Prostate gland (tissue), 2 donors: ENCODE measurements around the gene GASK1A. TPM values are rescaled to one million over a fixed set of nuclear protein-coding genes. Genes with fewer than 3 reads are reported as not detected.

ENCODE experiments used
- DNase-seq: peaks from one replicate; pipeline ENCODE4 v3.0.0-alpha.2; 2019; ENCODE audit warnings: low spot score
- H3K27ac ChIP-seq, 2 donors: fragments of 200-600 bp; sonication (generic); 2 replicates each; pipeline ENCODE4 v1.5.1; 2017 to 2019
- H3K27me3 ChIP-seq: fragments of 200-600 bp; sonication (generic); replicated peaks from 2 replicates; pipeline ENCODE4 v1.5.1; 2019; ENCODE audit not compliant: insufficient read depth
- H3K36me3 ChIP-seq, 2 donors: fragments of 200-600 bp; sonication (generic); 1 replicate in 1 of 2; 2 replicates in 1 of 2; pipeline versions ENCODE4 v1.5.1 to v1.8.1; 2017 to 2019
- H3K4me1 ChIP-seq: fragments of 200-600 bp; sonication (generic); replicated peaks from 2 replicates; pipeline ENCODE4 v1.5.1; 2019
- H3K4me3 ChIP-seq, 2 donors: fragments of 200-600 bp; sonication (generic); 2 replicates each; pipeline ENCODE4 v1.5.1; 2017 to 2019
- H3K9me3 ChIP-seq: fragments of 200-600 bp; sonication (generic); 2 replicates; pipeline ENCODE4 v1.5.1; 2017
- POLR2A ChIP-seq: fragments of 450-650 bp; IDR thresholded peaks from one replicate; pipeline ENCODE4 v1.6.1; 2016; ENCODE audit warnings: antibody characterized with exemption, mild to moderate bottlenecking
- POLR2AphosphoS5 ChIP-seq: sonication (generic); formaldehyde crosslinking; IDR thresholded peaks from one replicate; pipeline ENCODE4 v1.6.1; 2017; ENCODE audit warnings: antibody characterized with exemption
- WGBS: methylation state at CpG from one replicate; pipeline ENCODE4 v1.1.5; 2018; 5-methylcytosine and 5-hydroxymethylcytosine counted together
- intact Hi-C: fragments of 100-400 bp; cut with DNase I; formaldehyde crosslinking; loops from one replicate; pipeline ENCODE4 v1.14.2; 2022
- total RNA-seq, 2 donors: library from RNA; depleted of rRNA; stranded (reverse); fragments of >200 nt; gene quantifications; one replicate each; pipeline ENCODE4 v1.1.0, GENCODE V29; 2016
- TF ChIP-seq, protein P1 (sequence below), 4 experiments: fragments of 200-600 bp in 2 of 4; fragments of 450-650 bp in 2 of 4; sonication (generic) in 2 of 4; IDR thresholded peaks; 1 replicate in 3 of 4; 2 replicates in 1 of 4; pipeline ENCODE4 v1.5.1; 2016 to 2019; ENCODE audit warnings: antibody characterized with exemption in 4 of 4, mild to moderate bottlenecking in 2 of 4, moderate library complexity in 2 of 4

The GASK1A gene
- total RNA-seq, 2 donors from 2014 or later, result 4.7 to 17.5 TPM

DNA sequence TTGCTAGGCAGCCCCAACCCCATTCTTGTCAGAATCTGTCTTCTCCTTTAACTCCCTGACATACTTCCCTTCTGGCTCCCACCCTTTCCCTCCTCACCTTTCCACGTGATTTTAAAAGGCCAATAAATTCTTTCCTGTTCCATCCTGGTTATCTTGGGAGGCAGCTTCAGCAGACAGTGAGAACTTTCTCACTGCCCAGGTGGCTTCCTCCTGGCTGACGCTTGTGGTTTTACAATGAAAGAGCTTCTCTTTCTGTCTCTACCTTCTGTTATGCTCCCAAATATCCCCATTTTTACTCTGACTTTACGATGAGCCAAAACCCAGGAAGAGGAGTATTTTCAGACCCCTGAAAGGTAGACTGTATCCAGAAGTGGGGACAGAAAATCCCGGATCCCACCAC is 42.1 kb downstream of the GASK1A start:
- 67% methylated on average over 4 of the region's 4 CpGs for WGBS
- no peak for TF ChIP-seq POLR2A
- no peak for TF ChIP-seq POLR2AphosphoS5
- TF ChIP-seq, protein P1, sequence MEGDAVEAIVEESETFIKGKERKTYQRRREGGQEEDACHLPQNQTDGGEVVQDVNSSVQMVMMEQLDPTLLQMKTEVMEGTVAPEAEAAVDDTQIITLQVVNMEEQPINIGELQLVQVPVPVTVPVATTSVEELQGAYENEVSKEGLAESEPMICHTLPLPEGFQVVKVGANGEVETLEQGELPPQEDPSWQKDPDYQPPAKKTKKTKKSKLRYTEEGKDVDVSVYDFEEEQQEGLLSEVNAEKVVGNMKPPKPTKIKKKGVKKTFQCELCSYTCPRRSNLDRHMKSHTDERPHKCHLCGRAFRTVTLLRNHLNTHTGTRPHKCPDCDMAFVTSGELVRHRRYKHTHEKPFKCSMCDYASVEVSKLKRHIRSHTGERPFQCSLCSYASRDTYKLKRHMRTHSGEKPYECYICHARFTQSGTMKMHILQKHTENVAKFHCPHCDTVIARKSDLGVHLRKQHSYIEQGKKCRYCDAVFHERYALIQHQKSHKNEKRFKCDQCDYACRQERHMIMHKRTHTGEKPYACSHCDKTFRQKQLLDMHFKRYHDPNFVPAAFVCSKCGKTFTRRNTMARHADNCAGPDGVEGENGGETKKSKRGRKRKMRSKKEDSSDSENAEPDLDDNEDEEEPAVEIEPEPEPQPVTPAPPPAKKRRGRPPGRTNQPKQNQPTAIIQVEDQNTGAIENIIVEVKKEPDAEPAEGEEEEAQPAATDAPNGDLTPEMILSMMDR (IDR thresholded peaks at IDR 0.05), result no peak
- DNase-seq, result no peak
- Histone ChIP-seq H3K4me3 (no peak overlapping the region), H3K9me3 (no peaks in the 10 kb centered on the region), H3K4me1 (no peaks in the 10 kb centered on the region), H3K36me3 (no peaks in the 10 kb centered on the region), H3K27ac (no peak overlapping the region), H3K27me3 (no peaks in the 10 kb centered on the region)
- intact Hi-C loops, result no loop called here

DNA sequence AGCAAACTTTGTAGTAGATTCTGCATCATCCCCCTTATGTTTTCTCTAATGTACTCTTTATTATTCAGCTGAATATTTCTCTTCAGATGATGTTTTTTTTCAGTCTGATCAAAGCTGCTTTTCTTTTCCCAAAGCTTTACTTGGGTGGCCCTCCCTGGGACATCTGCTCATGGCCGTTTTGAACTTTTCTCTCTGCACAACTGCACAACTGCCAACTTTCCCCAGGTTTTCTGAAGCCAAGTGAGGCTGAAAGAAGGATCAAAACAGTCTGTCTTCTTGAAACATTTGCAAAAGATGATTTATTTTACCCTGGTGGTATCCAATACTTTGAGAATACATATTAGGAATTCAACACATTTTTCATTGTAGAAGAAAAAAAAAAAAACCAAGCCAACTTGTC is 43.0 kb downstream of the GASK1A start:
- no peak for DNase-seq

DNA sequence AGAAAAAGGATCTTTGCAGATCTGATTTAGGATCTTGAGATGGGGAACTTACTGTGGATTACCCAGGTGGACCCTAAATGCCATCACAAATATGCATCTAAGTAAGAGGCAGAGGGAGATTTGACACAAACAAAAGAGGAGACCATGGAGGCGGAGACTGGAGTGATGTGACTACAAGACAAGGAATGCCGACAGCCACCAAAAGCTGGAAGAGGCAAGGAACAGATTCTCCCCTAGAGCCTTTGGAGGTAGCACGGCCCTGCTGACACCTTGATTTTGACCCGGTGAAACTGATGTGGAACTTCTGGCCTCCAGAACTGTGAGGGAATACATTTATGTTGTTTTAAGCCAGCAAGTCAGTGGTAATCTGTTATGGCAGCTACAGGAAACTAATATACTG is 44.0 kb downstream of the GASK1A start:
- TF ChIP-seq POLR2AphosphoS5 (no peak), POLR2A (no peak)
- TF ChIP-seq, protein P1 (IDR thresholded peaks at IDR 0.05), result no peak
- no peak overlapping the region for H3K4me3 ChIP-seq
- no peaks in the 10 kb centered on the region for H3K36me3 ChIP-seq
- no peaks in the 10 kb centered on the region for H3K9me3 ChIP-seq
- H3K27me3 ChIP-seq, result no peaks in the 10 kb centered on the region
- H3K27ac ChIP-seq, result no peak overlapping the region
- no peaks in the 10 kb centered on the region for H3K4me1 ChIP-seq
- intact Hi-C loops, result no loop called here
- no peak for DNase-seq
- WGBS, result 96% methylated on average over 4 of the region's 4 CpGs

More for the DNA sequence above, 43.0 kb downstream of the GASK1A start:
- Histone ChIP-seq H3K4me3 (no peak overlapping the region), H3K27ac (no peak overlapping the region), H3K27me3 (no peaks in the 10 kb centered on the region), H3K9me3 (no peaks in the 10 kb centered on the region), H3K36me3 (no peaks in the 10 kb centered on the region), H3K4me1 (no peaks in the 10 kb centered on the region)
- intact Hi-C loops, result no loop called here
- 27% methylated on average over 1 of the region's 1 CpG for WGBS
- TF ChIP-seq, protein P1 (IDR thresholded peaks at IDR 0.05), result no peak
- TF ChIP-seq POLR2AphosphoS5 (no peak), POLR2A (no peak)

DNA sequence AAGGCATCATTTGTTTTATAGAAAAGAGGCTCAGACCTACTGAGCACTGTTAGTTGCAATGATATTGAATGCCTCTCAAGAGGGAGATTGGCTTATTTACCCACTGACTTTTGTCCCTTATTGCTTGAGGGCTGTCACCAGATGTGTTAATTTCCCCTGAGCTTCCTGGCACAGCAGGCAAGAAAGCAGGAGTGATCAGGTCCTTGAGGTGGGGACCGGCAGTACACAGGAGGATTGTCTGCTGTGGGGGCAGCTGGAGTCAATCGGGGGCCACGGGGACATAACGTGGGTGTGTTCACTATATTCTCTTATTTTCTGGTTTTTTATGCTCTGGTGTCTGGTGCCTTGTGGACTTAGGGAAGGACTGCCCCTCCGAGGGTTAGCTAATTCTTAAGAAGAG is 44.6 kb downstream of the GASK1A start:
- WGBS, result 84% methylated on average over 5 of the region's 5 CpGs
- Histone ChIP-seq H3K9me3 (no peaks in the 10 kb centered on the region), H3K27ac (no peak overlapping the region), H3K36me3 (no peaks in the 10 kb centered on the region), H3K27me3 (no peaks in the 10 kb centered on the region), H3K4me1 (no peaks in the 10 kb centered on the region), H3K4me3 (no peak overlapping the region)
- no peak for DNase-seq
- intact Hi-C loops, result no loop called here
- TF ChIP-seq, protein P1 (IDR thresholded peaks at IDR 0.05), result no peak
- TF ChIP-seq POLR2AphosphoS5 (no peak), POLR2A (no peak)

DNA sequence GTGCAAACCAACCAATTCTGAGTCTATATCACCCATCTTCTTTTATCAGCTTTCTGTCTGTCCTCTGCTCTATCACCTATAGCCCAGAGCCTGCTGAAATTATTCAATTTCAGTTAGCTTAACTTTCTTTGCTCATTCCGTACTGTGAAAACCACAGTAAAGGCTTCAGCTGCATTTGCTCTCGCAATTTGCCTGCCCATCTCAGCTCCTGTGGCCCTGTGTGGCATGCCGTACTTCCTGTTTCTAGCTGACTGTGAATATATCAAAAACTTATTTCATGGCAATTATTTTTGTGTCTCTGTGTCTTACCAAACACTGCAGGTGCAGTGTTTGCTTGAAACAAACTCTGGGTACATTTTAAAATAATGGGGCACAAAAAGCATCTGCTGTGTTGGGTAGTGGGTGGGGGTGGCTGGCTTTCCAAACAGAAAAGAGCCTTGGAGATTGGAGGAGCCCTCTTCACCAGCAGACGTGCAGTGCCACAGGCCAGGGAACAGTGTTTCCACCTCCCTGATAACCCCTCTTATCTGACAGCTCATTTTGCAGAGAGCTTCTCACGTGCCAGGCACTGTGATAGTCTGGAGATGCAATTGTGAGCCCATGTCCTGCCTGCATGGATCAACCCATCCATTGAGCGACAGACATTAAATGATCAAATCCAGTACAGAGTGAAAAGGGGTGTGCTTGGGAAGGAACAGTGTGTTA is 45.2 kb downstream of the GASK1A start:
- Histone ChIP-seq H3K36me3 (no peaks in the 10 kb centered on the region), H3K9me3 (no peaks in the 10 kb centered on the region), H3K27me3 (no peaks in the 10 kb centered on the region), H3K27ac (no peak overlapping the region), H3K4me1 (no peaks in the 10 kb centered on the region), H3K4me3 (no peak overlapping the region)
- DNase-seq, result no peak
- WGBS, result 74% methylated on average over 6 of the region's 6 CpGs
- intact Hi-C loops, result no loop called here
- TF ChIP-seq POLR2A, result no peak
- TF ChIP-seq, protein P1 (IDR thresholded peaks at IDR 0.05), result no peak
- no peak for TF ChIP-seq POLR2AphosphoS5
